Activated CD8-positive, alpha-beta memory T cell treated with anti-CD3 and anti-CD28 coated beads for 1 hour (primary cell): ENCODE data around the gene KIN.
"Not testable (repeated sequence)": the region's sequence is repeated elsewhere in the genome, so short reads cannot be mapped to it uniquely, and the experiment has no call there.

Experiments
- DNase-seq, 2 donors: peaks; one replicate each; pipeline ENCODE4 v3.0.0-alpha.2; 2020; ENCODE audit warnings: low read depth in 1 of 2; ENCODE audit errors: extremely low read depth in 1 of 2

The KIN gene, protein sequence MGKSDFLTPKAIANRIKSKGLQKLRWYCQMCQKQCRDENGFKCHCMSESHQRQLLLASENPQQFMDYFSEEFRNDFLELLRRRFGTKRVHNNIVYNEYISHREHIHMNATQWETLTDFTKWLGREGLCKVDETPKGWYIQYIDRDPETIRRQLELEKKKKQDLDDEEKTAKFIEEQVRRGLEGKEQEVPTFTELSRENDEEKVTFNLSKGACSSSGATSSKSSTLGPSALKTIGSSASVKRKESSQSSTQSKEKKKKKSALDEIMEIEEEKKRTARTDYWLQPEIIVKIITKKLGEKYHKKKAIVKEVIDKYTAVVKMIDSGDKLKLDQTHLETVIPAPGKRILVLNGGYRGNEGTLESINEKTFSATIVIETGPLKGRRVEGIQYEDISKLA

GRCh38 chr10:7787857-7788638 is at the start of gene KIN, which contains the start of gene ATP5F1C:
Gene KIN, minus strand, starts transcription at chr10:7787993. Its CDS starts 60 bp downstream, at chr10:7787933.
Gene ATP5F1C, plus strand, starts transcription at chr10:7788177. Its CDS starts 31 bp downstream, at chr10:7788208.
- DNase-seq, result peak; percentile 94 to 95

DNA sequence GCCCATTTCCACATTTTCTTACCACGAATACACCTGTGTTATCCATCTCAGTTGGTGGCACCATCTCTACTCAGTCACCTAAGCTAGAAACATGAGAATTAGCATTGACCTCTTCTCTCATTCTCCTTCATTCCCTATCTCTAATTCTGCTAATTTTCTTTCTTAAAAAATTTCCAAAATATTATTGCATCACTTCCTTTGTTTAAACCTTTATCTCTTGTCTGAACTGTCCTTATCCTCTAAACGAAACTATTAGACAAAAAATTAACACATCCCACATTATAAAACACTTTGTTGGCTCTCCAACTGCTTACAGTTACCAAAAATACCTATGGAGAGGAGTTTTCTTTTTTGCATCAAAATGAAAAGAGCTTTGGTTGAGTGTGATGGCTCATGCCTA is 48.8 kb upstream of the KIN start:
- DNase-seq, result no peak

GRCh38 chr10:7834262-7834661 is 46.5 kb upstream of the KIN start:
- DNase-seq, result no peak

DNA sequence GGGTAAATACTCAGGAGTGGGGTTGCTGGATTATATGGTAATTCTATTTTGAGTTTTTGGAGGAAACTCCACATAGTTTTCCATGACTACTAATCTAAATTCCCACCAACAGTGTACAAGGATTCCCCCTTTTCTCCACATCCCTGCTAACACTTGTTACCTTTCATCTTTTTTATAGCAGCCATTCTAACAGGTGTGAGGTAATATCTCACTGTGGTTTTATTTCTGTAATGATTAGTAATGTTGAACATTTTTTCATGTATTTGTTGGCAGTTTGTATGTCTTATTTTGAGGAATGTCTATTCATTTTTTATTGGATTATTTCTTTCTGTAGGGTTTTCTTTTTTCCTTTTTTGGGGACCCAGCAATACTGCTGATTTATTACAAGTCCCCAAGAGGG is 45.4 kb upstream of the KIN start:
- no peak for DNase-seq

DNA sequence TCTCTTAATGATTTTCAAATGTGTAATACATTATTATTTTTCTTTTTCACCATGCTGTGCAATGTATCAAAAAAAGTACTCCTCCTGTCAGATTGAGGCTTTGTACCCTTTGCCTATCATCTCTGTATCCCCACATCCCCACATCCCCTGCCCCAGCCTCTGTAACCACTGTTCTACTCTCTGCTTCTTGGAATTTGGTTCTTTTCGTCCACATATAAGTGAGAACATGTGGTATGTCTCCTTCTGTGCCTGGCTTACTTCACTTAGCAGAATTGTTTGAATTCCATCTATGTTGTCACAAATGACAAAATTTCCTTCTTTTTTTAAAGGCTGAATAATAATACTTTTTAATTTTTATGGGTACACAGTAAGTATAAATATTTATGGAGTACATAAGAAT is 44.3 kb upstream of the KIN start:
- DNase-seq, result no peak

DNA sequence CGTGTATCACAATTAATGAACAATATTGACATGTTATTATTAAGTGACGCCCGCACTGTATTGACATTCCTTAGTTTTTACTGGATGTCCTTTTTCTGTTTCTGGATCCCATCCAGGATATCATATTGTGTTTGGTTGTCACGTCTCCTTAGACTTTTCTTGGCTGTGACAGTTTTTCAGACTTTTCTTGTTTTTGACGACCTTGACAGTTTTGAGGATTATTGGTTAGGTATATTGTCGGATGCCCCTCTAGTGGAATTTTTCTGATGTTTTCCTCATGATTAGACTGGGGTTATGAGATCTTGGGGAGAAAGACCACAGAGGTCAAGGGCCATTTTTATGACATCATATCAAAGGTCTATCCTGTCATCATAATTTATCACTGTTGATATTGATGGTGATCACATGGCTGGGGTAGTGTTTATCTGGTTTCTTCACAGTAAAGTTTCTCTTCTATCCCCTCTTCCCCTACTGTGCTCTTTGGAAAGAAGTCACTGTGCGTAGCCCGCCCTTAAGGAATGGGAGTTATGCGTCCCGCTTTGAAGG is 41.6 kb upstream of the KIN start:
- no peak for DNase-seq

- DNase-seq, result no peak
These were observed 39.2 kb upstream of the KIN start for GRCh38 chr10:7826971-7827370.

DNA sequence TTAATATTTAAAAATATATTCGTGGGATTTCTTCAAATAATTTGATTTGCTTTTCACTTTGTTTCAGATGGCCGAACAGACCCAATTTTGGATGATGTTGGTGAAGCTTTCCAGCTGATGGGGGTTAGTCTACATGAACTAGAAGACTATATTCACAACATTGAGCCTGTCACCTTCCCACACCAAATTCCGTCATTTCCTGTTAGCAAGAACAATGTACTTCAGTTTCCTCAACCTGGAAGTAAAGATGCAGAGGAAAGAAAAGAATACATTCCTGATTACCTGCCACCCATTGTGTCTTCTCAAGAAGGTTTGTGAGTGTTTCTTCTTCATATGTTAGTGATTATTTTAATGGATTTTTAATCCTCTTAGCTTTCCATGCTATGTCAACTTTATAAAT is 36.5 kb upstream of the KIN start:
- no peak for DNase-seq

DNA sequence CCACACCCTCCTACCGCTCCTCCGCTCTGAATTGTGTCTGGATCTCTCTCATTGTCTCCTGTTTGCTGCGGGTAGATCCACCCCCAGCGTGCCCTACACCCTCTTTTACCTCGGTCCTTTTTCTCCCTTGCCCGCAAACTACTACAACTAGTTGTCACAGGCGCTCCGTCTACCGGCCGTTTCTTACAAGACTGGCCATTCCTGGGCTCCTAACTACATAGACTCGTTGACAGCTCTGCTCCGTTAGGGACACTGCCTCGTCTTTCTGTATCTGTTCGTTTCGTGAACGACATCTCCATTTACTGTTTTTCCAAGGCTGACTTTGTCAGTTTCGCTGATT is 31.3 kb upstream of the KIN start:
- no peak for DNase-seq

DNA sequence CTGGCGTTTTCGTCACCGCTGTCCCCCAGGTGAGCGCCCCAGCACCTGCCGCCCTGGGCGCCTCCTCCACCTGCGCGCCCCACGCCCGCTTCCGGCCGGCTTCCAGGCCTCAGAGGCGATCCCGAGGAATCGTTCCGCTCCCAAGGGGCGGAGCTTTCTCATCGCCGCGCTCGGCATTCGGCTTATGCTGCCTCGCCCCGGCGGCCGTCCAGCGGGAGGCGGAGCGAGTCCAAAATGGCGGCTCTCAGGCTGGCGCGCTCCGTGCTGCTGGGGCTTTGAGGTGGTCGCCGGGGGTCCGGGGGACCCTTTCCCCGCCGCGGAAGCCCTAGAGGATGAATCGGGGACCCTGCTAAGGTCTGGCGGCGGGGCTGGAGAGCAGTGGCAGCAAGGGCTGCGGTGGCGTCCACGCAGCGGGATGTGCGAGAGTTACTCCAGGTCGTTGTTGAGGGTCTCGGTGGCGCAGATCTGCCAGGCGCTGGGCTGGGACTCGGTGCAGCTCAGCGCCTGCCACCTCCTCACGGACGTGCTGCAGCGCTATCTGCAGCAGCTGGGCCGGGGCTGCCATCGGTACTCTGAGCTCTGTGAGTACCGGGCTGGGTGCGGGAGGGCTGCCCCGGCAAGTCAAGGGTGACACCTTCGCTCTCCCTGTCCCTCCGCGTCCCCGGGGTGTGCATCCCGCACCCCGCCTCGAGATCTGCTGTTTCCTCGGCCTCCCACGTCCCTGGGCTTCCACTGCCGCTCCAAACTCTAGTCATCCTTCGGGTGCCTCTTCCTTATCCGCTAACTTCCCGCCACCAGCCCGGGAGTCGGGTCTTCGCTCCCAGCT is 30.7 kb upstream of the KIN start, which contains the start of gene TAF3:
TAF3 (plus strand) TSS at position 211 of the 826 bp plus-strand sequence; CDS start at position 416, 205 bp downstream.
- DNase-seq, result peak; percentile 75 to 88

DNA sequence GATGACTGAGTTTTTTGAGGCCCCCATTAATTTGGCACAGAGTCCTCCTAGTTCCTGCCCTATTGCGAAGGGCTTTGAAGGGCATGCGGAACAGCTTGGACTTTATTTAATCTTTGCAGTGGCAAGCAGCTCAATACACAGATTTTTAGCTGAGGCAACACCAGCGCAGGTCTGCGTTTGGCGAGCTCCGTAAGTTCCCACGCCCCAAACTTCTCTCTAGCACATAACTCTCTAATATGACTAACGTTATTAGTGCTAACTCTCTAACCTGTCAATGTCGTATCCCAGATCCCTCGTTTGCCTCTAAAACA is 30.1 kb upstream of the KIN start:
- no peak for DNase-seq

DNA sequence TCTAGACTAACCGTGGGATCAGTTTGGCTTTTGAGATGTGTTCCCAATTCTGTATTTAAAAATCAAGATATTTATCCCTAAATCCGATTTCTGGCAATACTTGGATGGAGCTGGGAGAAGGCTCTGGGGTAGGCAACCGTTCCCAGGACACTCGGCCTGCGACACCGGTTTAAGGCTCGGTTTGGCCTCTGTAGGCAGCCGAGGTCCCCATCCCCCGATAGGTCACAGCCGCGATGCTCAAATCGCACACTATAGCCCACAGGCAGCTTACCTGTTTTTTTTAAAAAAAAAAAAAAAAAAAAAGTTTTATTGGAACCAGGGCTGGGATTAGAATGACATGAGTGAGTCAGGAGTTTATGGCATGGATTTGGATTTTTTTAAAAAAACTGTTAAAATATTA is 29.8 kb upstream of the KIN start:
- DNase-seq, result no peak

DNA sequence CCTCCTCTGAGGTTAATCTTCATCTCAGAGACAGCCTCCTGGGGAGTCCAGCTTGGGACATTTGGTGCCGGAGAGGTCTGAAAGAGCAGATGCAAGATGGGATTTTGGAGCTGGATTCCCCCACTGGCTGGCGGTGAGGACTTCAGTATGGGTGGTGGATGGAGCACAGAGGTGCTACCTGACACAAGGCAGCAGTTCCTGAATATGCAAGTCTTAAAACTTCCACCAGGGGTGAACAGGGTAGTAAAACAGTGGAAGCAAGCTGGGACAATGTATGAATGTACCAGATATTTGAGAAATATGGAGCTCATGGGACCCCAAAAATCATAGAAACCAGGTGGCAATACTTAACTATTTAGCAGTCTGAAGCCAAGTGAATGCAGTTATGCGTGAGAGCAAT is 25.7 kb upstream of the KIN start:
- no peak for DNase-seq

DNA sequence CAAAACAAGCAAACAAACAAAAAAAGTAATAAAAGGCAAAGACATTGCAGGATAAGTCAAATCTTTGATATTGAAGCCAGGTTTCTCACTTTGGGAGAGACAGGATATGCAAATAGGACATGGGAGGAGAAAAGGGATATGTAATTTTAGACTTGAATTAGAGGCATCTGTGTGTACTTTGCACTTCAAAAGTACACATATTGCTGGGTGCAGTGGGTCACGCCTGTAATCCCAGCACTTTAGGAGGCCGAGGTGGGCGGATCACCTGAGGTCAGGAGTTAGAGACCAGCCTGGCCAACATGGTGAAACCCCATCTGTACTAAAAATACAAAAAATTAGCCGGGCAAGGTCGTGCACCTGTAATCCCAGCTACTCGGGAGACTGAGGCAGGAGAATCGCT is 23.9 kb upstream of the KIN start:
- DNase-seq, result not testable (repeated sequence)

GRCh38 chr10:7811000-7811399 is 23.2 kb upstream of the KIN start:
- DNase-seq, result no peak

DNA sequence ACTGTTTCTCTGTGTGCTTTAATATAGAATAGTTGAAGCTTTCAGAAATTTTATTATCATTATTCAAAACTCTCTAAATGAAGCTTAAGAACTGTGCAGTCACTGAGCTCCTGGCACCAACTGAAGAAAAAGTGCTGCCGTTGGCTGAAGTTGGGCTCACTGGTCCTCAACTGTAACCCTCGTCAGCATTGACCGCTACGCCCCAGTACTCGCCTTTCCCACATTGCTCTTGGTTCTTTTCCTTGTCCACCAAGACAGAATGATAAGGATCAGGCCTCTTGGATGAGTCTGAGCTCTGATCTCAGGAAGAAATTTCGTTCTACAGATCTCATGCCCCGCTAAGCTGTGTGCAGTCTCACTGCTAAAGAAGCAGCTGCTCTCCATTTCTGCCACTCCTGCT is 22.6 kb upstream of the KIN start:
- no peak for DNase-seq

DNA sequence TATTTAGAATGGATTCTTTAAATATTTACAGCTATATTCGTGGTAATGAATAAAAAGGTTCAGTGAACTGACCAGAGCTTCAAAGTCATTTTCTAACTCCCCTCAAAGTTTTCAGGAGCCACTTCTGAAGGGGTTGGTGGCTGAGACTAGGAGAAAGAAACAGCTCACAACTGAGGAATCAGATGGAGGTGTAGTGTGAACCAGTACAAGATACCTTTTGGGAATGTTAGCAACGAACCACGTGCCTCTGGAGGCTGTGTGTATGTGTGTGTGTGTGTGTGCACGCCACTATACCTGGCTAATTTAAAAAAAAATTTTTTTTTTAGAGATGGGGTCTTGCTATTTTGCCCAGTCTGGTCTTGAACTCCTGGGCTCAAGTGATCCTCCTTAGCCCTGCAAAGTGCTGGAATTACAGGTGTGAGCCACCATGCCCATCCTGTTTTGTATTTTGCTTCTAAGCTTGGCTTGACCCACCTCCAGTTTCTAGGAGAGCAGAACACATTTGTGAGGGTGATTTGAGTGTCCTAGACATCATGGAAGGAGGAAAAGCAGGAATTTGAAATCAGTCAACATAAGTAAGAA is 21.0 kb upstream of the KIN start:
- no peak for DNase-seq

DNA sequence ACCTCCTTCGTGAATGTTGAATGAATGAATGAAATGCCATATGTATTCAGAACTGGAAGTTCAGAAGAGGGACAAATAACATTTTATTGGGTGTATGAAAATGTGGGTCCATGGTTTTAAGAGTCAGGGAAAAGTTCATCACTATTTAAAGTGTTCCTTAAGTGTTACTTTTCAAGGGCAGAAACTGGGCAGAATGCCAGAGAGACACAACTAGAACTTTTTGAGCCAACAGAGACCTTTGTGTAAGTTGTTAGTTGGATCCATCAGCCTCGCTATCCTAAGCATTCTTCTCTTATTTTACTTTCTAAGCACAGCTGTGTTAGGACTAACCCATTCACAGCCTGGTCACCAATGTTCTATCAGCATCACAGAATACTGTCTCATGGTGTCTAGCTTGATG is 16.9 kb upstream of the KIN start:
- no peak for DNase-seq

DNA sequence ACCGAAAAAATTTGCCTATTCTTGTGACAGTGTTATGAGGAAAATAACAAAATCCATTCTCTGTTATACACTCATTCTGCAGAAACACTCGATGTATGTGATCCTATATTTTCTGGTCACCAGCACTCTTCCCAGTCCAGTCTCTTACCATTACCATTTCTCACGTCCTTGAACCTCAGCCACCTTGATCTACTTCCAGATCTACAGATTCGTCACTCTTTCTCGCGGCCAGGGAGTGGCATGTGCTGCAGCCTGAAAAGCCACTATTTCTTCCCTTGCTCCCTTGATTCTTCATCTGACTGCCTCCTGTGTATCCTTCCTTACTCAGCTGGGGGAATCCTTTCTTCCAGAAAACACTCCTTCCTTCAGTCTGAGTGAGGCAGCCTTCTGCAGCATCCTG is 16.4 kb upstream of the KIN start:
- no peak for DNase-seq

DNA sequence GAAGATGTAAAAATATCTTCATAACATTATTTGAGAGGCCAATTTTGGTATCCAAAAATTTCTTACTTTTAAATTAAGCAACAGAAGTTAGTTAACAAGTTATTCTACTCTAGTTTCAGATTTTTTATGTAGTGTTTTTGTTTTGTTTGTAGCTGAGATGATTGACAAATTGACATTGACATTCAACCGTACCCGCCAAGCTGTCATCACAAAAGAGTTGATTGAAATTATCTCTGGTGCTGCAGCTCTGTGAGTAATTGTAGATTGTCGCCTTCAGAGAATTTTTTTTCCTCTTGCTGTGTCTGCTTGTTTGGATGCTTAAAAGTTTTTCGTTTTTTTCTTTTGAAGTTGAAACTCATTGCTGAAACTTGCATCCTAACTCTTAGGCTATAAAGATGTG is 14.8 kb upstream of the KIN start:
- DNase-seq, result no peak

DNA sequence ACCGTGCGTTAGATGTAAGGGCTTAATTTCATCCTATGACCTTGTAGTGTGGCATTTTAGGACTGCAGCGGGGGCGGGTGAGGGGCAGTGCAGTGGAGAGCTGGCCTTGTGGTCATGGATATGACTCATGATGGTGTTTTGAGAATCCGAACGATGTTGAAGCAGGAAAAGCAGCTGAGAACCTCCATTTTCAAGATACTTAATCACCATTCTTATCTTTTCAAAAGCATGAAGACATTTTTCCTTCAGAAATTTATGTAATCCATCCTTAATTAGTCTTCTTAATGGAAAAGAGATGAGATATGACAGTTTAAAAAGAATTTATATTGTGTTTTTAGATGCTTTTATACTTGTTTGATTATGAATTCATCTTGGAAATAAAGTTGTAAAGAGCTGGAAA is 9.8 kb upstream of the KIN start:
- no peak for DNase-seq
